Measurements from ENCODE around the gene TAC3. TPM values are rescaled to one million over a fixed set of nuclear protein-coding genes. Genes with fewer than 3 reads are reported as not detected.
"Not testable (repeated sequence)": the region's sequence is repeated elsewhere in the genome, so short reads cannot be mapped to it uniquely, and the experiment has no call there.

Gene TAC3
- polyA plus RNA-seq, 1 donor, result 13.5 TPM

- not testable (repeated sequence) for DNase-seq; H3K9me3 ChIP-seq (ENCODE audit: control insufficient read depth, low read depth, low read length); H3K27me3 ChIP-seq (ENCODE audit: control insufficient read depth, insufficient read depth, low read length); H3K36me3 ChIP-seq (ENCODE audit: control insufficient read depth, insufficient read depth, low read length); H3K4me3 ChIP-seq (ENCODE audit: low read length); H3K4me1 ChIP-seq (ENCODE audit: control insufficient read depth, insufficient read depth, low read length); H3K27ac ChIP-seq (ENCODE audit: low read length)
- WGBS (ENCODE audit: insufficient coverage, low lambda C conversion rate), result no CpG with 5 or more reads among the region's 15 CpGs
These were observed 50.2 kb downstream of the TAC3 start for GRCh38 chr12:56965997-56966642.

GRCh38 chr12:56965124-56965523, 51.2 kb downstream of the TAC3 start:
- not testable (repeated sequence) for H3K27ac ChIP-seq (ENCODE audit: low read length); H3K9me3 ChIP-seq (ENCODE audit: control insufficient read depth, low read depth, low read length); DNase-seq; H3K27me3 ChIP-seq (ENCODE audit: control insufficient read depth, insufficient read depth, low read length); H3K4me1 ChIP-seq (ENCODE audit: control insufficient read depth, insufficient read depth, low read length); H3K4me3 ChIP-seq (ENCODE audit: low read length); H3K36me3 ChIP-seq (ENCODE audit: control insufficient read depth, insufficient read depth, low read length)
- no CpG with 5 or more reads among the region's 4 CpGs for WGBS (ENCODE audit: insufficient coverage, low lambda C conversion rate)

- not testable (repeated sequence) for H3K36me3 ChIP-seq (ENCODE audit: control insufficient read depth, insufficient read depth, low read length); DNase-seq
- no CpG with 5 or more reads among the region's 27 CpGs for WGBS (ENCODE audit: insufficient coverage, low lambda C conversion rate)
These were observed 52.8 kb downstream of the TAC3 start for GRCh38 chr12:56963557-56963956.

GRCh38 chr12:56962247-56962646, 54.1 kb downstream of the TAC3 start:
- H3K36me3 ChIP-seq (ENCODE audit: control insufficient read depth, insufficient read depth, low read length); DNase-seq; H3K4me1 ChIP-seq (ENCODE audit: control insufficient read depth, insufficient read depth, low read length); H3K27ac ChIP-seq (ENCODE audit: low read length); H3K9me3 ChIP-seq (ENCODE audit: control insufficient read depth, low read depth, low read length); H3K27me3 ChIP-seq (ENCODE audit: control insufficient read depth, insufficient read depth, low read length); H3K4me3 ChIP-seq (ENCODE audit: low read length): not testable (repeated sequence)
- WGBS (ENCODE audit: insufficient coverage, low lambda C conversion rate), result no CpG with 5 or more reads among the region's 4 CpGs

More at GRCh38 chr12:56963557-56963956, 52.8 kb downstream of the TAC3 start:
- not testable (repeated sequence) for H3K27ac ChIP-seq (ENCODE audit: low read length); H3K9me3 ChIP-seq (ENCODE audit: control insufficient read depth, low read depth, low read length); H3K27me3 ChIP-seq (ENCODE audit: control insufficient read depth, insufficient read depth, low read length); H3K4me3 ChIP-seq (ENCODE audit: low read length); H3K4me1 ChIP-seq (ENCODE audit: control insufficient read depth, insufficient read depth, low read length)

Other genes starting within 250 kb of the TAC3 start
- 0.03 TPM for gene SDR9C7, start 82.1 kb downstream of the TAC3 start, polyA plus RNA-seq
- gene RDH16, start 58.9 kb downstream of the TAC3 start, polyA plus RNA-seq, result 0.34 TPM
- gene ZBTB39, start 10.0 kb downstream of the TAC3 start, polyA plus RNA-seq, result 6.9 TPM
- 385 TPM for gene MYO1A, start 33.6 kb upstream of the TAC3 start, polyA plus RNA-seq
- gene NEMP1, start 62.3 kb upstream of the TAC3 start, polyA plus RNA-seq, result 12.0 TPM
- gene NAB2, start 72.6 kb upstream of the TAC3 start, polyA plus RNA-seq, result 26.8 TPM
- gene STAT6, start 94.8 kb upstream of the TAC3 start, polyA plus RNA-seq, result 114 TPM
- gene LRP1, start 112.0 kb upstream of the TAC3 start, polyA plus RNA-seq, result 100 TPM
- 1.7 TPM for gene LRP1-AS, start 131.1 kb upstream of the TAC3 start, polyA plus RNA-seq
- 0.91 TPM for gene NXPH4, start 200.3 kb upstream of the TAC3 start, polyA plus RNA-seq
- gene SHMT2, start 213.2 kb upstream of the TAC3 start, polyA plus RNA-seq, result 66.3 TPM
- gene STAC3, start 234.7 kb upstream of the TAC3 start, polyA plus RNA-seq, result 4.0 TPM